ENCODE measurements around the gene SDK1. TPM values are rescaled to one million over a fixed set of nuclear protein-coding genes. Genes with fewer than 3 reads are reported as not detected.

Gene SDK1
- polyA plus RNA-seq, 4 donors = 0.27 to 5.0 (median 2.1) TPM; not detected in 1

DNA sequence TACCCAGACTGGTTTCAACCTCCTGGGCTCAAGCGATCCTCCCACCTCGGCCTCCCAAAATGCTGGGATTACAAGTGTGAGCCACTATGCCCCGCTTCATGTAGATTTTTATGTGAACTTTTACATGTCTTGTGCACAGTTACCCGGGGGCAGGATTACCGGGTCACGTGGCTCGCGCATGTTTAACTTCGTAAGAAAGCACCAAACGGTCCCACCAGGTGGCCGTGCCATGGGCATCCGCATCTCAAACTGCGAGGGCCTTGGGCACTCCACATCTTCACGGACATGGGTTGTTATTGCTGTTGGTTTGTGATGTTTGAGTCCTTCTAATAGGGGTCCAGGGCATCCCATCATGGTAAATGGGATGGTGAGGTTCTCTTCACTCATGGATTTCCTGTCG, 744.4 kb downstream of the SDK1 start:
- Histone ChIP-seq H3K27ac (ENCODE audit: low read depth in 1 of 3, low read length in 2 of 3) (no peak overlapping the region), H3K27me3 (ENCODE audit: control insufficient read depth in 3 of 3, insufficient read depth in 3 of 3, low read length in 3 of 3) (no peaks in the 10 kb centered on the region), H3K36me3 (ENCODE audit: control insufficient read depth in 3 of 3, insufficient read depth in 2 of 3, low read depth in 1 of 3, low read length in 3 of 3) (no peaks in the 10 kb centered on the region), H3K4me3 (ENCODE audit: low read depth in 1 of 3, low read length in 3 of 3) (no peak overlapping the region), H3K4me1 (ENCODE audit: control insufficient read depth in 3 of 3, insufficient read depth in 2 of 3, low read depth in 1 of 3, low read length in 2 of 3) (no peaks in the 10 kb centered on the region), H3K9me3 (ENCODE audit: control insufficient read depth in 2 of 2, insufficient read depth in 1 of 2, low read depth in 1 of 2, low read length in 1 of 2) (no peaks in the 10 kb centered on the region)
- FAIRE-seq (no peak), DNase-seq (no peak)
- WGBS, 3 donors = 94 to 96% (median 95%) methylated on average over 15 of the region's 15 CpGs

GRCh38 chr7:4045975-4046374, 744.9 kb downstream of the SDK1 start:
- no peak for FAIRE-seq
- Histone ChIP-seq H3K36me3 (ENCODE audit: control insufficient read depth in 3 of 3, insufficient read depth in 2 of 3, low read depth in 1 of 3, low read length in 3 of 3) (no peaks in the 10 kb centered on the region), H3K27ac (ENCODE audit: low read depth in 1 of 3, low read length in 2 of 3) (no peak overlapping the region), H3K4me1 (ENCODE audit: control insufficient read depth in 3 of 3, insufficient read depth in 2 of 3, low read depth in 1 of 3, low read length in 2 of 3) (no peaks in the 10 kb centered on the region), H3K27me3 (ENCODE audit: control insufficient read depth in 3 of 3, insufficient read depth in 3 of 3, low read length in 3 of 3) (no peaks in the 10 kb centered on the region), H3K9me3 (ENCODE audit: control insufficient read depth in 2 of 2, insufficient read depth in 1 of 2, low read depth in 1 of 2, low read length in 1 of 2) (no peaks in the 10 kb centered on the region), H3K4me3 (ENCODE audit: low read depth in 1 of 3, low read length in 3 of 3) (no peak overlapping the region)
- DNase-seq = no peak
- WGBS, 3 donors = 86 to 89% (median 88%) methylated on average over 8 of the region's 8 CpGs

DNA sequence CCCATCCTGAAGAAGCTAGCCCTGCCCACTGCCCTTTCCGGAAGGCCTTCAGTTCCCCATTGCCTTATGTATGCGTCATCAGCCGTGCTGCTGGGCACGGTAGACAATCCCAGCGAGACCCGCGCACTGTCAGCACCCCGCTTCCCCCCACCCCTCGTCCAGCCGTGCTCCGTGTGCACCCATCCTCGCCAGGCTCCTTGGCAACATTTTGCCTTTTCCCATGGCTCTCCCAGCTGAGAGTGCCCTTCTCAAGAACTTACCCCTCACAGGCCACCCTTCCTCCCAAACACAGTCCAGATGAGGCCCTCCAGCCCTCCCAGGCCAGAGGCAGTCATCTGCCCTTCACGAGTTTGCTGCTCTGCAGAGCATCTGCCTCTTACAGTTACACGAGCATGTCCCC, 747.3 kb downstream of the SDK1 start:
- no peaks in the 10 kb centered on the region for H3K27me3 ChIP-seq (ENCODE audit: control insufficient read depth in 3 of 3, insufficient read depth in 3 of 3, low read length in 3 of 3)
- DNase-seq (no peak), FAIRE-seq (no peak)
- H3K9me3 ChIP-seq (ENCODE audit: control insufficient read depth in 2 of 2, insufficient read depth in 1 of 2, low read depth in 1 of 2, low read length in 1 of 2) = no peaks in the 10 kb centered on the region
- H3K27ac ChIP-seq (ENCODE audit: low read depth in 1 of 3, low read length in 2 of 3) = no peak overlapping the region
- 90 to 94% (median 93%) methylated on average over 14 of the region's 14 CpGs for WGBS, 3 donors
- H3K4me1 ChIP-seq (ENCODE audit: control insufficient read depth in 3 of 3, insufficient read depth in 2 of 3, low read depth in 1 of 3, low read length in 2 of 3) = no peaks in the 10 kb centered on the region
- H3K36me3 ChIP-seq (ENCODE audit: control insufficient read depth in 3 of 3, insufficient read depth in 2 of 3, low read depth in 1 of 3, low read length in 3 of 3) = no peaks in the 10 kb centered on the region
- no peak overlapping the region for H3K4me3 ChIP-seq (ENCODE audit: low read depth in 1 of 3, low read length in 3 of 3)

- H3K27me3 ChIP-seq (ENCODE audit: control insufficient read depth in 3 of 3, insufficient read depth in 3 of 3, low read length in 3 of 3) = no peaks in the 10 kb centered on the region
- H3K4me3 ChIP-seq (ENCODE audit: low read depth in 1 of 3, low read length in 3 of 3) = no peak overlapping the region
- DNase-seq (no peak), FAIRE-seq (no peak)
- H3K27ac ChIP-seq (ENCODE audit: low read depth in 1 of 3, low read length in 2 of 3) = no peak overlapping the region
- H3K4me1 ChIP-seq (ENCODE audit: control insufficient read depth in 3 of 3, insufficient read depth in 2 of 3, low read depth in 1 of 3, low read length in 2 of 3) = no peaks in the 10 kb centered on the region
- no peaks in the 10 kb centered on the region for H3K36me3 ChIP-seq (ENCODE audit: control insufficient read depth in 3 of 3, insufficient read depth in 2 of 3, low read depth in 1 of 3, low read length in 3 of 3)
- WGBS, 3 donors = 91 to 96% (median 95%) methylated on average over 13 of the region's 13 CpGs
- H3K9me3 ChIP-seq (ENCODE audit: control insufficient read depth in 2 of 2, insufficient read depth in 1 of 2, low read depth in 1 of 2, low read length in 1 of 2) = no peaks in the 10 kb centered on the region
These were observed 748.1 kb downstream of the SDK1 start for GRCh38 chr7:4049202-4049601.

- no peak for FAIRE-seq
- H3K27me3 ChIP-seq (ENCODE audit: control insufficient read depth in 3 of 3, insufficient read depth in 3 of 3, low read length in 3 of 3) = no peaks in the 10 kb centered on the region
These were observed 749.1 kb downstream of the SDK1 start for GRCh38 chr7:4050126-4050660.

DNA sequence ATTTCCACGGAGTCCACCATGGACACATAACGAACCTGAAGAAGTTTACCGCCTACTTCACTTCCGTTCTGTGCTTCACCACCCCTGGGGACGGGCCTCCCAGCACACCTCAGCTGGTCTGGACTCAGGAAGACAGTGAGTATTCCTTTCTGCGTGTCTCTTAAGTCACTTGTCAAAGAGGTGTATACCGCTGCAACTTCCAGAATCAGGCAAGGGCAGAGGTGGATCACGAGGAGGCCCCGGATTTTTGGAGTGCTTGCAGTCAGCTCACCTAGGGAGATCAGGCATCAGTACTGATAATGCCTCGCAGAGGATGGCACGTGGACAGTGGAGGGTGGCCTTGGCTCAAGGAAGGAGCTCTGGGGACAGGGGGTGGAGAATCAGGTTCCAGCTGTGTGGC, 750.6 kb downstream of the SDK1 start:
- Histone ChIP-seq H3K36me3 (ENCODE audit: control insufficient read depth in 3 of 3, insufficient read depth in 2 of 3, low read depth in 1 of 3, low read length in 3 of 3) (peaks cover 0 to 3% (median 0%) of the 10 kb centered on the region in 3 donors), H3K27ac (ENCODE audit: low read depth in 1 of 3, low read length in 2 of 3) (no peak overlapping the region), H3K27me3 (ENCODE audit: control insufficient read depth in 3 of 3, insufficient read depth in 3 of 3, low read length in 3 of 3) (no peaks in the 10 kb centered on the region), H3K4me1 (ENCODE audit: control insufficient read depth in 3 of 3, insufficient read depth in 2 of 3, low read depth in 1 of 3, low read length in 2 of 3) (no peaks in the 10 kb centered on the region), H3K4me3 (ENCODE audit: low read depth in 1 of 3, low read length in 3 of 3) (no peak overlapping the region), H3K9me3 (ENCODE audit: control insufficient read depth in 2 of 2, insufficient read depth in 1 of 2, low read depth in 1 of 2, low read length in 1 of 2) (no peaks in the 10 kb centered on the region)
- DNase-seq (no peak), FAIRE-seq (no peak)
- WGBS, 3 donors = 83 to 86% (median 84%) methylated on average over 11 of the region's 11 CpGs

More at GRCh38 chr7:4050126-4050660, 749.1 kb downstream of the SDK1 start:
- no peak for DNase-seq
- H3K4me3 ChIP-seq (ENCODE audit: low read depth in 1 of 3, low read length in 3 of 3) = no peak overlapping the region
- H3K9me3 ChIP-seq (ENCODE audit: control insufficient read depth in 2 of 2, insufficient read depth in 1 of 2, low read depth in 1 of 2, low read length in 1 of 2) = no peaks in the 10 kb centered on the region
- no peaks in the 10 kb centered on the region for H3K4me1 ChIP-seq (ENCODE audit: control insufficient read depth in 3 of 3, insufficient read depth in 2 of 3, low read depth in 1 of 3, low read length in 2 of 3)
- H3K27ac ChIP-seq (ENCODE audit: low read depth in 1 of 3, low read length in 2 of 3) = no peak overlapping the region
- 65 to 76% (median 69%) methylated on average over 11 of the region's 11 CpGs for WGBS, 3 donors
- no peaks in the 10 kb centered on the region for H3K36me3 ChIP-seq (ENCODE audit: control insufficient read depth in 3 of 3, insufficient read depth in 2 of 3, low read depth in 1 of 3, low read length in 3 of 3)

- DNase-seq = peak in 1 of 2 donors; percentile 15
- 59 to 83% (median 81%) methylated on average over 11 of the region's 11 CpGs for WGBS, 3 donors
- no peak for FAIRE-seq
These were observed 751.1 kb downstream of the SDK1 start for GRCh38 chr7:4052130-4052529.

DNA sequence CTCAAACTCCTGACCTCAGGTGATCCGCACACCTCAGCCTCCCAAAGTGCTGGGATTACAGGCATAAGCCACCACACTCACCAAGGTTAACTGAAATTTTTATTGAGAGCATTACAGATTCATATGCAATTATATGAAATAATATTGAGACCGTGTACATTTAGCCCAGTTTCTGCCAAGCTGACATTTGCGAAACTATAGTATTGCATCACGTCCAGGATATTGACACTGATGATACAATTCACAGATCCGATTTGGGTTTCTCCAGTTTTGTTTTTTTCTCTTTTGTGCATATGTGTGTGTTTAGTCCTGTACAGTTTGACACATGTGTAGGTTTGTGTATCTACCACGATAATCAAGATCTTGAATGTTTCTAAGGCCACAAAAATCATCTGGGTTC, 753.1 kb downstream of the SDK1 start:
- FAIRE-seq = no peak

More at GRCh38 chr7:4052130-4052529, 751.1 kb downstream of the SDK1 start:
- no peak overlapping the region for H3K27ac ChIP-seq (ENCODE audit: low read depth in 1 of 3, low read length in 2 of 3)
- H3K9me3 ChIP-seq (ENCODE audit: control insufficient read depth in 2 of 2, insufficient read depth in 1 of 2, low read depth in 1 of 2, low read length in 1 of 2) = no peaks in the 10 kb centered on the region
- no peaks in the 10 kb centered on the region for H3K4me1 ChIP-seq (ENCODE audit: control insufficient read depth in 3 of 3, insufficient read depth in 2 of 3, low read depth in 1 of 3, low read length in 2 of 3)
- H3K4me3 ChIP-seq (ENCODE audit: low read depth in 1 of 3, low read length in 3 of 3) = no peak overlapping the region
- peaks cover 0 to 7% (median 0%) of the 10 kb centered on the region in 3 donors for H3K36me3 ChIP-seq (ENCODE audit: control insufficient read depth in 3 of 3, insufficient read depth in 2 of 3, low read depth in 1 of 3, low read length in 3 of 3)
- no peaks in the 10 kb centered on the region for H3K27me3 ChIP-seq (ENCODE audit: control insufficient read depth in 3 of 3, insufficient read depth in 3 of 3, low read length in 3 of 3)

More for the DNA sequence above, 753.1 kb downstream of the SDK1 start:
- no peaks in the 10 kb centered on the region for H3K4me1 ChIP-seq (ENCODE audit: control insufficient read depth in 3 of 3, insufficient read depth in 2 of 3, low read depth in 1 of 3, low read length in 2 of 3)
- no peaks in the 10 kb centered on the region for H3K27me3 ChIP-seq (ENCODE audit: control insufficient read depth in 3 of 3, insufficient read depth in 3 of 3, low read length in 3 of 3)
- peaks cover 0 to 9% (median 0%) of the 10 kb centered on the region in 3 donors for H3K36me3 ChIP-seq (ENCODE audit: control insufficient read depth in 3 of 3, insufficient read depth in 2 of 3, low read depth in 1 of 3, low read length in 3 of 3)
- no peaks in the 10 kb centered on the region for H3K9me3 ChIP-seq (ENCODE audit: control insufficient read depth in 2 of 2, insufficient read depth in 1 of 2, low read depth in 1 of 2, low read length in 1 of 2)
- no peak overlapping the region for H3K4me3 ChIP-seq (ENCODE audit: low read depth in 1 of 3, low read length in 3 of 3)
- WGBS, 3 donors = 82 to 87% (median 86%) methylated on average over 6 of the region's 6 CpGs
- no peak overlapping the region for H3K27ac ChIP-seq (ENCODE audit: low read depth in 1 of 3, low read length in 2 of 3)
- DNase-seq = no peak

All from small intestine (tissue), 7 donors.